Stimulated activated CD4-positive, alpha-beta T cell treated with anti-CD3 and anti-CD28 coated beads, Interleukin-1b, Interleukin-23, amount 100 ng/mL, for 4 hours (primary cell): Measurements from ENCODE around the gene DESI2.

Source experiments
- DNase-seq, 2 donors: peaks; one replicate each; pipeline ENCODE4 v3.0.0-alpha.2; 2020; ENCODE audit warnings: low read depth in 2 of 2

Gene DESI2

DNA sequence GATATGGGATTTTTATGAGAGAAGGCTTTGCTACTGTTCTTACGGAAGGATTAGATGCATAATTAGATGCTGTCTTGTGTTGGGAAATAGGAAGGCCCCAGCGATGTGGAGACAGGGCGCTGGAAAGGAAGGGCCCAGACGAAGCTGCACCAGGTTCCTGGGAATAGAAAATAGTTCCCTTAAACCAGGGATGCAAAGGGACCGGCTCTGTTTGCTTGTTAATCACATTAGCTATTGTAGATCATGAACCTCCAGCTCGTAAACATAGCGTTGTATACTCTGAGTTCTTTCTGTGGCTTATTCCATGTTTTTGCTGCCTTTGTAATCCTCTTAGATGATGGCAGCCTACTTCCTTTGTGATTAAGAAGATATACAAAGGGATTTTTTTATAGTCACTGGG, 102.7 kb downstream of the DESI2 start:
- no peak for DNase-seq

DNA sequence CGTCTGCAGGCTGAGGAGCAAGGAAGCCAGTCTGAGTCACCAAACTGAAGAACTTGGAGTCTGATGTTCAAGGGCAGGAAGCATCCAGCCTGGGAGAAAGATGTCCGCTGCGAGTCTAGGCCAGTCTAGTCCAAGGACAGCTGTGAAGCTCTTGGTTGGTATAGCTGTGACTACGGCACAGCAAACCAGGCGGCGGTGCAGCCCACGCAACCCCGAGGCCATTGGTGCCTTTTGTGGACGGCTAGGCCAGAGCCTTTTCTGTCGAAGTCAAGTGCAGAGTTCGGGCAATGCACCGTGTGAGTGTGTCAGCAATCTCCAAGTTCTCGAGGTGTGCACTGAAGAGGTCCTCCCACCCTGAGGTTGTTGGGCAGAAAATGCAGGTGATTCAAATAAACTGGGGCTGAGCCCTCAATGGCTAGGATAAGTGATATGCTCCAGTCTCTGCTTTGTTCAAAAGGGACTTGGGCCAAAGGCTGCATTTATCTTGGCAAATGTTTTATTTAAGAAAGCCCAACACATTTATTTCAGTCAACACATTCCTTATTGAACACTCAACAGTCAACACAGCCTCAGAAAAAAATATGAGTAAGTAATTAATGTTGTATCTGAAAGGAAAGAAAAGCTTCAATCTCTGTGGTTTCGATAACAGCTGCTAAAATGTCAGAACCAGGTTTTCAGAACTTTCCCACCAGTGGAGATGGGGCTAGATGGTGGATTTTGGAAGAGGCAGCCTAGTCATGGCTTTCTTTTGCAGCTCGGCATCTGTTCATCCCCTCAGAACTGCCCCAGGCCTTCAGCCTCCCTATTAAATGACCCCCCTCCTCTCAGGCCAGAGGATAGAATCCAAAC, 104.4 kb downstream of the DESI2 start:
- DNase-seq = no peak
